A549 treated with AZD9567 at 1 μM for 4 hours (cell line): ENCODE measurements around the gene CIB1. TPM values are rescaled to one million over a fixed set of nuclear protein-coding genes. Genes with fewer than 3 reads are reported as not detected.

Experiments used
- total RNA-seq: library from RNA; stranded (reverse); fragments of 200-300 nt; extraction: Qiagen RNA extraction; gene quantifications from 5 replicates; pipeline ENCODE4 v1.2.3, GENCODE V29; 2022; ENCODE audit not compliant: insufficient read depth

The CIB1 gene
- total RNA-seq: 179 to 231 TPM (median 224 TPM) in 5 replicates

GRCh38 chr15:90233387-90234095, at the start of gene CIB1:
CIB1 (minus strand) TSS chr15:90233941; CDS start chr15:90233885, 56 bp downstream.

GRCh38 chr15:90265271-90266060, 31.7 kb upstream of the CIB1 start, which contains the start of gene NGRN:
NGRN (plus strand) TSS chr15:90265672; CDS start chr15:90265713, 41 bp downstream.

GRCh38 chr15:90249203-90249863, 15.6 kb upstream of the CIB1 start, which contains the start of gene TTLL13:
TTLL13 (plus strand) TSS chr15:90249556; CDS start chr15:90250631, 1,075 bp downstream.

GRCh38 chr15:90234096-90234988, 601 bp upstream of the CIB1 start, which contains the start of gene GDPGP1:
GDPGP1 (plus strand) TSS chr15:90234209; CDS start chr15:90240909, 6,700 bp downstream.

GRCh38 chr15:90201130-90201943, 32.4 kb downstream of the CIB1 start, which contains the start of gene SEMA4B:
SEMA4B (plus strand) TSS chr15:90201330; CDS start chr15:90201579, 249 bp downstream.

Other genes starting within 250 kb of the CIB1 start
- gene ZNF710, start 232.6 kb downstream of the CIB1 start, total RNA-seq: 12.2 to 14.4 TPM (median 13.4 TPM) in 5 replicates
- gene IDH2, start 131.5 kb downstream of the CIB1 start, total RNA-seq: 41.0 to 48.4 TPM (median 47.3 TPM) in 5 replicates
- 60.7 to 85.0 TPM (median 82.2 TPM) in 5 replicates for gene SEMA4B, start 32.6 kb downstream of the CIB1 start, total RNA-seq
- 3.1 to 5.1 TPM (median 4.6 TPM) in 5 replicates for gene GDPGP1, start 268 bp upstream of the CIB1 start, total RNA-seq
- 0.10 to 0.26 TPM (median 0.15 TPM) in 4 of 5 replicates, not detected in the other for gene TTLL13, start 15.6 kb upstream of the CIB1 start, total RNA-seq
- gene NGRN, start 31.7 kb upstream of the CIB1 start, total RNA-seq: 109 to 116 TPM (median 110 TPM) in 5 replicates
- gene ZNF774, start 118.3 kb upstream of the CIB1 start, total RNA-seq: 0.56 to 1.5 TPM (median 1.3 TPM) in 5 replicates
- 148 to 273 TPM (median 155 TPM) in 5 replicates for gene IQGAP1, start 154.3 kb upstream of the CIB1 start, total RNA-seq